BLaER1 treated with 17β-estradiol and CSF1 and Interleukin-3, amounts not matched to agents 10 nM and 100 nM (cell line): Measurements from ENCODE around the gene FGA.

ENCODE experiments used
- H3K27ac ChIP-seq, 11 experiments: shearing (Covaris generic); formaldehyde crosslinking; 2 replicates each; pipeline ENCODE4 v1.8.1; 2022
- H3K27me3 ChIP-seq, 11 experiments: shearing (Covaris generic); formaldehyde crosslinking; 2 replicates each; pipeline ENCODE4 v1.8.1; 2022
- H3K36me3 ChIP-seq, 11 experiments: shearing (Covaris generic); formaldehyde crosslinking; 2 replicates each; pipeline ENCODE4 v1.8.1; 2022
- H3K4me1 ChIP-seq, 10 experiments: shearing (Covaris generic); formaldehyde crosslinking; 2 replicates each; pipeline ENCODE4 v1.8.1; 2022
- H3K4me2 ChIP-seq, 11 experiments: shearing (Covaris generic); formaldehyde crosslinking; 2 replicates each; pipeline ENCODE4 v1.8.1; 2022
- H3K4me3 ChIP-seq, 10 experiments: shearing (Covaris generic); formaldehyde crosslinking; 2 replicates each; pipeline ENCODE4 v1.8.1; 2022
- H3K9ac ChIP-seq, 11 experiments: shearing (Covaris generic); formaldehyde crosslinking; 2 replicates each; pipeline ENCODE4 v1.8.1; 2022
- H3K9me3 ChIP-seq, 11 experiments: shearing (Covaris generic); formaldehyde crosslinking; replicated peaks in 1 of 11; 2 replicates each; pipeline ENCODE4 v1.8.1; 2022
- H4K20me1 ChIP-seq, 11 experiments: shearing (Covaris generic); formaldehyde crosslinking; 2 replicates each; pipeline ENCODE4 v1.8.1; 2022
- Cebpa-rat ChIP-seq, 11 experiments: shearing (Covaris generic); IDR thresholded peaks; 2 replicates each; pipeline ENCODE4 v1.8.1; 2022

Gene FGA

DNA sequence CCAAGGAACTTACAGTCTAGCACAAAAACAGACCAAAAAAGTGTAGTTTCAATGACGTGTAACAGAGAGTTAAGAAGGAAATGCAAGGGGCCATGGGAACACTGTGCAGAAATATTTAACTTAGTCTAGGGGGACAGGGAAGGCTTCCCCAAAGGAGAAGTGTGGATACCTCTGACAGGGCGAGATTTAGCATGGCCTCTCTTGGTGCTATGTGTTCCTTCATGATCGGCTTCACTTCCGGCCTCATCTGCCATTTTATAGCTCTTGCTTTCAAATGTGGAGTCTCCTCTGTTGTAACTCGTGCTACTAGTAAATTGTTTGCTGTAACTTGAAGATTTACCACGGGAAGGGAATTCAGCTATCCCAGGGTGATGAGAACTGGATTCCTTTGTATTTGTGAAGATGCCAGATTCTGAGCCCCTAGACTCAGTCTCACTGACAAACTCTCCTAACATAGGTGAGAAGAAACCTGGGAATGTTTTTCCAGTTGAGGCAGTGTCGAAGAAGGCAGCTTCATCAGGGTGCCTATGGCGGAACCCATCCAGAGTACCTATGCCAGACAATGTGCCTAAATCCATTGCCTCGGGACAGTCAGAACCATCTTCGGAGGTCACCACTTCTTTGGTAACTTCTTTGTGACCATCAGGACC lies 5.0 kb downstream of the FGA start:
- Histone ChIP-seq H3K4me2 (no peak overlapping the region), H3K36me3 (no peaks in the 10 kb centered on the region), H3K9ac (no peak overlapping the region), H3K27ac (no peak overlapping the region), H3K9me3 (no peaks in the 10 kb centered on the region), H3K27me3 (no peaks in the 10 kb centered on the region), H4K20me1 (no peaks in the 10 kb centered on the region), H3K4me3 (no peak overlapping the region), H3K4me1 (no peaks in the 10 kb centered on the region)
- no peak for TF ChIP-seq Cebpa-rat (IDR thresholded peaks at IDR 0.05)

DNA sequence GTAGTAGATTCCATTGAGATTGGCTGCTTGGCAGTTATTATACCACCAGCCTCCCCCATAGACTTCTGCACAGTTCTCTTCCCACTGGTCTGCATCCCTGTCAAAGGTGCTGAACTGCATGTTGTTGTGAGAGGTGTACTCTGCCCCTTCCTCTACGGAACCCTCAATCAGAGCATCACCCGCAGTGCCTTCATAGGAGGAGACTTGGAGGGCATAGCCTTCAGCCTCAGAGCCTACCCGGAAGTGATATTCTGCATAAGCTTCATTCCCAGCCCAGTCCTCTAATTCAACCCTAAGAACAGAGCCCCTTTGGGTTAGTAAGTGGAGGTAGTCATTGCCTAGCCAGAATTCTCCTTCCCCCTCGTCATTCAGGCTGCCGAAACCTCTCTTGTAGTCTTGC lies 6.3 kb downstream of the FGA start:
- no peak for TF ChIP-seq Cebpa-rat (IDR thresholded peaks at IDR 0.05)
- no peaks in the 10 kb centered on the region for H3K4me1 ChIP-seq
- no peak overlapping the region for H3K4me3 ChIP-seq
- no peaks in the 10 kb centered on the region for H3K27me3 ChIP-seq
- H3K36me3 ChIP-seq, result no peaks in the 10 kb centered on the region
- H4K20me1 ChIP-seq, result no peaks in the 10 kb centered on the region
- no peak overlapping the region for H3K9ac ChIP-seq
- H3K4me2 ChIP-seq, result no peak overlapping the region
- no peaks in the 10 kb centered on the region for H3K9me3 ChIP-seq
- no peak overlapping the region for H3K27ac ChIP-seq

DNA sequence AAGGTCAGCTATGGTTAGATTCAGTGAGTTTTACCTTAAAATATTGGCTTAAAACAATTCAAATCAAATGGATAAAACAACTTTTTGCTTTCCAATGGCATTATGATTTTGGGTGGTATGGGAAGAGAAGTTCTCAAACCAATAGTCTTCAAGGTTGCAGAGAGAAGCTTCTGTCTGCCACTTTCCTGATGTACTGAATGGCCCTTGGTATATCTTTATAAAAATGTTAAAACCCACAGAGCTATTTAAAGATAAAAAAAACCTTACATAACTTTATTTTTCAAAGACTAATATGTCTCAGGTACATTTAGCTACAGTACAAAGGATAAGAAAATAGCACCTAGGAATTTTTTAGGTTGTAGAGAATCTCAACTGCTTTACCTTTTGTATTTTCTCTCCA lies 6.9 kb downstream of the FGA start:
- TF ChIP-seq Cebpa-rat (IDR thresholded peaks at IDR 0.05), result no peak
- Histone ChIP-seq H3K4me1 (no peaks in the 10 kb centered on the region), H3K27me3 (no peaks in the 10 kb centered on the region), H3K9ac (no peak overlapping the region), H3K36me3 (no peaks in the 10 kb centered on the region), H4K20me1 (no peaks in the 10 kb centered on the region), H3K27ac (no peak overlapping the region), H3K9me3 (no peaks in the 10 kb centered on the region), H3K4me2 (no peak overlapping the region), H3K4me3 (no peak overlapping the region)

DNA sequence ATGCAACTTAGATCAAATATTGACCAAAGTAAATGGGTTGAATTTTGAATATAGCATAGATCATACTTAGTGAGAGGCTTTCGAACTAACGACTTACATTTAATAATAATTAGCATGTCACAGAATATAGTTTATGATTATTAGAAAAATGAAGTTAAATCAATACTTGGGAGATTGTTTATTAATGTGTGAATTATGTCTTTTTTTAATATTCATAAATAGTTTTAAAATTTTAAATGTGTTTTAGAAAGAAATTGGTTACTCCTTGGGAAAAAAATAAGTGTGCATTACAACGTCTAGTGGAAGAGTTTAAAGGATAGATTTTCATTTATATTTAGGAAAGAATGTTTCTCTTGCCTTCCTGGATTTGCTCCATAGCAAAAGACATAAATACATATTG lies 7.3 kb downstream of the FGA start:
- Histone ChIP-seq H3K9ac (no peak overlapping the region), H4K20me1 (no peaks in the 10 kb centered on the region), H3K27me3 (no peaks in the 10 kb centered on the region), H3K9me3 (no peaks in the 10 kb centered on the region), H3K4me3 (no peak overlapping the region), H3K36me3 (no peaks in the 10 kb centered on the region), H3K4me2 (no peak overlapping the region), H3K27ac (no peak overlapping the region), H3K4me1 (no peaks in the 10 kb centered on the region)
- no peak for TF ChIP-seq Cebpa-rat (IDR thresholded peaks at IDR 0.05)

DNA sequence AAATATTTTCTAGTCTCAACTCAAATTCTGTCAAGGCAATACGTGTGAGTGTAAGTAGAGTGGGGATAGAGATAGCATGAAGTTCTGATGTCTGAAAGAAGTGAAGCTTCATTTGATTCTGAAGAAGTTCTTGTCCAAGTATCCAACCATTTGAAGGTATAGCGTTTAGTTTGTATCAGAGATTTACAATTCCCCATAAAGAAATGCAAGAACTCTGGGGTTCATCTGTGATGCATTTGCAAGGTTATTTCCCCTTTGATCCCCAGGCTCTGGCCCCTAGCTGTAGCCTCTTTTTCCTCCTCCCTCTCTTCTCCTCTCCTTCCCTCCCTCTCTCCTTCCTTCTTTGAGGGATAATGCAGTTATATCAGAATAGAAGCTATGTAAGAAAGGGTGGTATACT lies 7.8 kb downstream of the FGA start:
- no peaks in the 10 kb centered on the region for H3K9me3 ChIP-seq
- no peaks in the 10 kb centered on the region for H3K27me3 ChIP-seq
- H4K20me1 ChIP-seq, result no peaks in the 10 kb centered on the region
- H3K4me1 ChIP-seq, result no peaks in the 10 kb centered on the region
- H3K4me3 ChIP-seq, result no peak overlapping the region
- TF ChIP-seq Cebpa-rat (IDR thresholded peaks at IDR 0.05), result no peak
- H3K9ac ChIP-seq, result no peak overlapping the region
- no peak overlapping the region for H3K4me2 ChIP-seq
- H3K27ac ChIP-seq, result no peak overlapping the region
- H3K36me3 ChIP-seq, result no peaks in the 10 kb centered on the region

- no peak for TF ChIP-seq Cebpa-rat (IDR thresholded peaks at IDR 0.05)
- H3K9me3 ChIP-seq, result no peaks in the 10 kb centered on the region
- H3K4me1 ChIP-seq, result no peaks in the 10 kb centered on the region
Measured at GRCh38 chr4:154579927-154580326, 10.6 kb downstream of the FGA start.

DNA sequence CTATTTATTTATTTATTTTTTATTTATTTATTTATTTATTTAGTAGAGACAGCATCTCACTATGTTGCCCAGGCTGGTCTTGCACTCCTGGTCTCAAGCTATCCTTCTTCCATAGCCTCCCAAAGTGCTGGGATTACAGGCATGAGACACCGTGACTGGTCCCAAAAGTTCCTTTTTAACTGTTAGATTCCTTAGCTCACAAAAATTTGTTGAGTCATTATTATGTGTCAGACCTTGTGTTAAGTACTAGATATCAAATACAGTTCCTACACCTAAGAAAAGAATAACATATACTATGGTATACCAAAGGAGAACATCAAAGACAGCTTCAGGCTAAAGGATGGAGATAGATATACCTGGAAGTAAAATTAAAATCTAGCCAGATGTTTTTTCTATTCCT lies 11.6 kb downstream of the FGA start:
- Histone ChIP-seq H3K4me3 (no peak overlapping the region), H3K9ac (no peak overlapping the region), H3K27ac (no peak overlapping the region), H3K27me3 (no peaks in the 10 kb centered on the region), H3K36me3 (no peaks in the 10 kb centered on the region), H3K4me1 (no peaks in the 10 kb centered on the region), H3K9me3 (no peaks in the 10 kb centered on the region), H3K4me2 (no peak overlapping the region), H4K20me1 (no peaks in the 10 kb centered on the region)
- no peak for TF ChIP-seq Cebpa-rat (IDR thresholded peaks at IDR 0.05)

More at GRCh38 chr4:154579927-154580326, 10.6 kb downstream of the FGA start:
- no peak overlapping the region for H3K27ac ChIP-seq
- H4K20me1 ChIP-seq, result no peaks in the 10 kb centered on the region
- no peak overlapping the region for H3K9ac ChIP-seq
- no peak overlapping the region for H3K4me3 ChIP-seq
- no peaks in the 10 kb centered on the region for H3K27me3 ChIP-seq
- H3K4me2 ChIP-seq, result no peak overlapping the region
- no peaks in the 10 kb centered on the region for H3K36me3 ChIP-seq

DNA sequence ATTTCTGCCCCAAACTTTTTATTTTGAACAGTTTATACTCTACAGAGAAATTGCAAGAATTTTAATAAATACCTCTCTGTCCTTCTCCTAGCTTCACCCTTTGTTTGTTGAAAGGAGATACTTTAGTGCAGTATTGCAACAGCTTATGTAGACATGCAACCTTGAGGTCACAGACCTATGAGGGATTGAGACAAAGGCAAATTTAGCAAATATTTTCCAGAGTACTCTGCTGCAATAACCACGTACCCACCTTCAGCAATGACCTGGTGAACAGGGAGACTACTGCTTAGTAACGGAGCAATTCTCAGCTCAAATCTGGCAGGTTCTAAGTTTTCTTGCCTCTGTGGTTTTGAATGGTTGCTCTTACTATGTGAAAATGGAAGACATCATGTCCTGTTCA lies 13.2 kb downstream of the FGA start:
- Histone ChIP-seq H3K4me3 (no peak overlapping the region), H3K27me3 (no peaks in the 10 kb centered on the region), H4K20me1 (no peaks in the 10 kb centered on the region), H3K36me3 (no peaks in the 10 kb centered on the region), H3K4me2 (no peak overlapping the region), H3K9me3 (no peaks in the 10 kb centered on the region), H3K9ac (no peak overlapping the region), H3K4me1 (no peaks in the 10 kb centered on the region), H3K27ac (no peak overlapping the region)
- TF ChIP-seq Cebpa-rat (IDR thresholded peaks at IDR 0.05), result no peak

GRCh38 chr4:154574311-154574710 lies 16.2 kb downstream of the FGA start:
- Histone ChIP-seq H3K4me1 (no peaks in the 10 kb centered on the region), H3K4me2 (no peak overlapping the region), H3K36me3 (no peaks in the 10 kb centered on the region), H3K27me3 (no peaks in the 10 kb centered on the region), H4K20me1 (no peaks in the 10 kb centered on the region), H3K9me3 (no peaks in the 10 kb centered on the region), H3K4me3 (no peak overlapping the region), H3K9ac (no peak overlapping the region), H3K27ac (no peak overlapping the region)
- no peak for TF ChIP-seq Cebpa-rat (IDR thresholded peaks at IDR 0.05)

GRCh38 chr4:154573190-154573870 lies 17.2 kb downstream of the FGA start:
- no peak overlapping the region for H3K4me3 ChIP-seq
- no peak overlapping the region for H3K4me2 ChIP-seq
- H4K20me1 ChIP-seq, result no peaks in the 10 kb centered on the region
- H3K9me3 ChIP-seq, result no peaks in the 10 kb centered on the region
- no peaks in the 10 kb centered on the region for H3K4me1 ChIP-seq
- H3K36me3 ChIP-seq, result no peaks in the 10 kb centered on the region
- no peak for TF ChIP-seq Cebpa-rat (IDR thresholded peaks at IDR 0.05)
- H3K9ac ChIP-seq, result no peak overlapping the region
- no peak overlapping the region for H3K27ac ChIP-seq
- no peaks in the 10 kb centered on the region for H3K27me3 ChIP-seq
